DND-41 (cell line): ENCODE results near the gene DTNBP1.

Source experiments
- ATAC-seq: fragments of 200-7000 bp; cut with Tn5 transposase; 3 replicates; pipeline ENCODE4 v1.9.1; 2021; ENCODE audit warnings: low read depth; ENCODE audit not compliant: insufficient read depth
- DNase-seq: peaks from one replicate; pipeline ENCODE4 v3.0.0-alpha.2; 2020
- H2AFZ ChIP-seq: 2 replicates; pipeline ENCODE4 v1.6.0; 2012; ENCODE audit warnings: low read depth, low read length
- H3K27ac ChIP-seq: 2 replicates; pipeline ENCODE4 v1.5.1; 2012; ENCODE audit warnings: low read length, inconsistent platforms
- H3K27me3 ChIP-seq: fragments of 200-600 bp; sonication (generic); 2 replicates; pipeline ENCODE4 v1.6.0; 2012; ENCODE audit warnings: low read length, mild to moderate bottlenecking, inconsistent platforms; ENCODE audit not compliant: insufficient read depth, poor library complexity
- H3K36me3 ChIP-seq: 2 replicates; pipeline ENCODE4 v1.5.1; 2012; ENCODE audit warnings: low read length, inconsistent platforms; ENCODE audit not compliant: insufficient read depth
- H3K4me1 ChIP-seq: 2 replicates; pipeline ENCODE4 v1.5.1; 2012; ENCODE audit warnings: mild to moderate bottlenecking, low read length; ENCODE audit not compliant: insufficient read depth
- H3K4me2 ChIP-seq: 2 replicates; pipeline ENCODE4 v1.6.0; 2012; ENCODE audit warnings: mild to moderate bottlenecking, moderate library complexity, low read length, inconsistent platforms; ENCODE audit not compliant: insufficient read depth
- H3K4me3 ChIP-seq, 2 experiments: fragments of 200-600 bp in 1 of 2; shearing (Covaris generic) in 1 of 2; 2 replicates each; pipeline ENCODE4 v1.5.1; 2012 to 2016; ENCODE audit warnings: inconsistent platforms in 2 of 2, low read length in 2 of 2, mild to moderate bottlenecking in 2 of 2, low read depth in 1 of 2, moderate library complexity in 1 of 2
- H3K79me2 ChIP-seq: 2 replicates; pipeline ENCODE4 v1.6.0; 2012; ENCODE audit warnings: low read length, inconsistent platforms; ENCODE audit not compliant: insufficient read depth
- H3K9ac ChIP-seq: 2 replicates; pipeline ENCODE4 v1.6.0; 2012; ENCODE audit warnings: low read depth, mild to moderate bottlenecking, inconsistent platforms, low read length, moderate library complexity
- H3K9me3 ChIP-seq: 2 replicates; pipeline ENCODE4 v1.5.1; 2012; ENCODE audit warnings: low read length, moderate library complexity, mild to moderate bottlenecking, inconsistent platforms; ENCODE audit not compliant: insufficient read depth, severe bottlenecking
- H4K20me1 ChIP-seq: 2 replicates; pipeline ENCODE4 v1.6.0; 2012; ENCODE audit warnings: low read length; ENCODE audit not compliant: insufficient read depth
- CTCF ChIP-seq: IDR thresholded peaks from 2 replicates; pipeline ENCODE4 v1.5.1; 2012; ENCODE audit warnings: borderline replicate concordance, low read length, moderate library complexity, mild to moderate bottlenecking; ENCODE audit not compliant: poor library complexity, severe bottlenecking; ENCODE audit errors: extremely low read depth
- EZH2 ChIP-seq: IDR thresholded peaks from 3 replicates; pipeline ENCODE4 v1.6.1; 2012; ENCODE audit warnings: borderline replicate concordance, low read depth, mild to moderate bottlenecking, moderate library complexity, low read length, inconsistent platforms; ENCODE audit not compliant: severe bottlenecking

The DTNBP1 gene

GRCh38 chr6:15585760-15586214 is 77.0 kb downstream of the DTNBP1 start:
- H3K79me2 ChIP-seq, result peaks cover 6% of the 10 kb centered on the region; the same call in 1 of the 2 replicates

GRCh38 chr6:15582499-15582898 is 80.3 kb downstream of the DTNBP1 start:
- no peak for ATAC-seq
- no peak for DNase-seq
- Histone ChIP-seq H3K27me3 (no peaks in the 10 kb centered on the region), H3K9me3 (no peaks in the 10 kb centered on the region), H3K9ac (no peak overlapping the region), H3K27ac (no peak overlapping the region), H3K4me2 (no peak overlapping the region), H3K79me2 (peaks cover 5% of the 10 kb centered on the region; the same call in 1 of the 2 replicates), H2AFZ (no peak overlapping the region), H3K36me3 (no peaks in the 10 kb centered on the region), H3K4me3 (no peak overlapping the region), H4K20me1 (0 out of 2 replicates have a peak, but pooled peaks cover 4% of the 10 kb centered on the region), H3K4me1 (no peaks in the 10 kb centered on the region)
- TF ChIP-seq EZH2 (no peak), CTCF (no peak)

More at GRCh38 chr6:15585760-15586214, 77.0 kb downstream of the DTNBP1 start:
- H3K27ac ChIP-seq, result no peak overlapping the region
- no peak overlapping the region for H3K4me2 ChIP-seq
- no peak for TF ChIP-seq CTCF
- no peak for TF ChIP-seq EZH2
- no peaks in the 10 kb centered on the region for H4K20me1 ChIP-seq
- H3K4me1 ChIP-seq, result no peaks in the 10 kb centered on the region
- no peaks in the 10 kb centered on the region for H3K9me3 ChIP-seq
- H3K36me3 ChIP-seq, result no peaks in the 10 kb centered on the region
- no peak overlapping the region for H3K9ac ChIP-seq
- no peaks in the 10 kb centered on the region for H3K27me3 ChIP-seq
- ATAC-seq (no peak), DNase-seq (no peak)
- H3K4me3 ChIP-seq, result no peak overlapping the region
- no peak overlapping the region for H2AFZ ChIP-seq

- Histone ChIP-seq H3K4me3 (no peak overlapping the region), H3K9me3 (no peaks in the 10 kb centered on the region), H3K27ac (no peak overlapping the region), H3K4me1 (no peaks in the 10 kb centered on the region), H3K36me3 (no peaks in the 10 kb centered on the region), H2AFZ (no peak overlapping the region), H3K9ac (no peak overlapping the region), H3K4me2 (no peak overlapping the region), H3K27me3 (no peaks in the 10 kb centered on the region), H4K20me1 (peaks cover 9% of the 10 kb centered on the region), H3K79me2 (peaks cover 5% of the 10 kb centered on the region; the same call in 1 of the 2 replicates)
- no peak for TF ChIP-seq CTCF
- TF ChIP-seq EZH2, result no peak
- no peak for DNase-seq
- ATAC-seq, result no peak
Observed at GRCh38 chr6:15581751-15582150, 81.1 kb downstream of the DTNBP1 start.
